MM.1S (cell line): ENCODE results near the gene PLTP.

Source experiments
- EZH2 ChIP-seq: fragments of 300-600 bp; sonication (generic); optimal IDR thresholded peaks from 2 replicates; pipeline ENCODE3; 2017; ENCODE audit warnings: low read depth, mild to moderate bottlenecking, antibody characterized with exemption, low read length, mixed read lengths
- EZH2phosphoT487 ChIP-seq: fragments of 300-600 bp; sonication (generic); IDR thresholded peaks from 2 replicates; pipeline ENCODE4 v1.6.1; 2018; ENCODE audit warnings: antibody characterized with exemption, low read length

- TF ChIP-seq EZH2 (no peak), EZH2phosphoT487 (no peak)
Observed at GRCh38 chr20:45867136-45867818, 44.7 kb downstream of the PLTP start.
